Measurements from ENCODE around the gene CBL. TPM values are rescaled to one million over a fixed set of nuclear protein-coding genes. Genes with fewer than 3 reads are reported as not detected.

CBL gene
- polyA plus RNA-seq, 1 of the 3 experiments (the other 2 are of a cell fraction): 9.5 TPM

- DNase-seq: no peak
- ChIA-PET POLR2A (no interaction called here), CTCF (interaction anchor here (1.0 to 11.0 kb wide), 5 partner anchors 13 to 189 kb away, joined by 4 to 90 read pairs (median 85); no protein-coding TSS in a partner anchor)
These were observed 138.3 kb downstream of the CBL start for GRCh38 chr11:119344291-119345010.

More at GRCh38 chr11:119344291-119345010, 138.3 kb downstream of the CBL start:
- H3K9me3 ChIP-seq: no peaks in the 10 kb centered on the region
- no peak overlapping the region for H3K27ac ChIP-seq (ENCODE audit: low read depth in 2 of 2, low read length in 1 of 2)
- H3K27me3 ChIP-seq (ENCODE audit: insufficient read depth): no peaks in the 10 kb centered on the region; the same call in 1 of the 2 replicates
- no peaks in the 10 kb centered on the region for H3K79me2 ChIP-seq (ENCODE audit: insufficient read depth)
- H4K20me1 ChIP-seq (ENCODE audit: insufficient read depth): no peaks in the 10 kb centered on the region
- peaks cover 0 to 11% of the 10 kb centered on the region in 2 experiments; a peak in 1 of 4 replicates for H3K4me1 ChIP-seq (ENCODE audit: control insufficient read depth in 1 of 2, insufficient read depth in 2 of 2, low read depth in 1 of 2, low read length in 1 of 2)
- H3K36me3 ChIP-seq (replicated peaks in 1 of 2; ENCODE audit: control insufficient read depth in 1 of 2, insufficient read depth in 2 of 2, low read length in 1 of 2): no peaks in the 10 kb centered on the region
- no peaks in the 10 kb centered on the region for H3F3A ChIP-seq (replicated peaks; ENCODE audit: insufficient read depth)
- H2AFZ ChIP-seq (ENCODE audit: low read depth): no peak overlapping the region
- no peak overlapping the region for H3K4me3 ChIP-seq (ENCODE audit: low read depth in 2 of 2, low read length in 1 of 2)
- no peak overlapping the region for H3K4me2 ChIP-seq
- no peak for TF ChIP-seq RAD21 (IDR thresholded peaks at IDR 0.05; ENCODE audit: low read length)
- TF ChIP-seq ELF1 (IDR thresholded peaks at IDR 0.05): no peak
- TF ChIP-seq NFIC (IDR thresholded peaks at IDR 0.05; ENCODE audit: borderline replicate concordance): no peak
- no peak for TF ChIP-seq SMC3 (IDR thresholded peaks at IDR 0.05; ENCODE audit: low read depth, low read length)
- no peak for TF ChIP-seq RFX5 (IDR thresholded peaks at IDR 0.05; ENCODE audit: low read length)
- no peak for TF ChIP-seq ZBTB33 (IDR thresholded peaks at IDR 0.05; ENCODE audit: borderline replicate concordance, low read depth)
- no peak for TF ChIP-seq TEAD4 (IDR thresholded peaks at IDR 0.05; ENCODE audit: borderline replicate concordance, insufficient read depth)
- TF ChIP-seq CTCF (IDR thresholded peaks at IDR 0.05): no peak
- TF ChIP-seq USF2 (IDR thresholded peaks at IDR 0.05; ENCODE audit: borderline replicate concordance, low read depth, low read length): no peak
- no peak for TF ChIP-seq USF1 (IDR thresholded peaks at IDR 0.05; ENCODE audit: borderline replicate concordance, low read depth)
- no peak for TF ChIP-seq YY1 (IDR thresholded peaks at IDR 0.05; ENCODE audit: low read depth)
- TF ChIP-seq MAX (IDR thresholded peaks at IDR 0.05; ENCODE audit: low read depth): no peak
- TF ChIP-seq FOSL2 (IDR thresholded peaks at IDR 0.05; ENCODE audit: borderline replicate concordance, low read depth): no peak
- no peak for TF ChIP-seq GATA2 (CRISPR knock-in tag; IDR thresholded peaks at IDR 0.05)
- TF ChIP-seq MEF2A (IDR thresholded peaks at IDR 0.05; ENCODE audit: borderline replicate concordance, low read depth): no peak
- no peak for TF ChIP-seq CHD2 (IDR thresholded peaks at IDR 0.05; ENCODE audit: low read length, partially characterized antibody)
- TF ChIP-seq FOXM1 (IDR thresholded peaks at IDR 0.05; ENCODE audit: low read depth): no peak
- no peak for TF ChIP-seq MXI1 (IDR thresholded peaks at IDR 0.05; ENCODE audit: low read depth, low read length)
- H3K9ac ChIP-seq: no peak overlapping the region
- WGBS (ENCODE audit: low lambda C conversion rate): 69% methylated on average over 9 of the region's 14 CpGs
- no peaks in the 10 kb centered on the region for H3K9me2 ChIP-seq
